ENCODE data around the gene ARMC9.

Gene ARMC9

GRCh38 chr2:231411831-231412617, 213.6 kb downstream of the ARMC9 start:
- no peaks in the 10 kb centered on the region for H3K36me3 ChIP-seq (ENCODE audit: control insufficient read depth in 2 of 2, insufficient read depth in 1 of 2, low read length in 2 of 2)
- ChIA-PET POLR2A (interaction anchor here (0.6 to 1.5 kb wide), 2 partner anchors 9 to 42 kb away, joined by 3 to 5 read pairs; no protein-coding TSS in a partner anchor), CTCF (interaction anchor here (0.6 to 5.2 kb wide), 56 partner anchors 9 to 1486 kb away, joined by 3 to 48 read pairs (median 4); partner anchors contain the start of gene SPATA3)
- peak overlapping the region; percentile 67 for H3K4me3 ChIP-seq (ENCODE audit: low read depth, low read length)
- H3K9me3 ChIP-seq (ENCODE audit: control insufficient read depth, insufficient read depth, low read depth, low read length), result no peaks in the 10 kb centered on the region
- H3K4me1 ChIP-seq (ENCODE audit: control insufficient read depth, insufficient read depth, low read length), result no peaks in the 10 kb centered on the region
- no peak overlapping the region; the same call in 1 of the 2 replicates for H3K27ac ChIP-seq (ENCODE audit: extremely low read depth, low read depth, low read length)
- no peak for TF ChIP-seq ZNF549 (tag by site-specific recombination; IDR thresholded peaks at IDR 0.05)
- no peak for TF ChIP-seq ZNF664 (tag by site-specific recombination; IDR thresholded peaks at IDR 0.05)
- peak; percentile 95 for TF ChIP-seq GLIS2 (tag by site-specific recombination; IDR thresholded peaks at IDR 0.05)
- 0 out of 2 replicates have a peak, but pooled peaks have one; percentile 25 for TF ChIP-seq BCL11B (tag by site-specific recombination; IDR thresholded peaks at IDR 0.05; ENCODE audit: low read depth)
- TF ChIP-seq ZBTB26 (tag by site-specific recombination; optimal IDR thresholded peaks at IDR 0.05), result peak; percentile 83
- TF ChIP-seq ZBTB21 (tag by site-specific recombination; IDR thresholded peaks at IDR 0.05), result no peak
- 0 out of 2 replicates have a peak, but pooled peaks have one; percentile 22 for TF ChIP-seq ZNF843 (tag by site-specific recombination; IDR thresholded peaks at IDR 0.05)
- TF ChIP-seq PRDM1 (tag by site-specific recombination; IDR thresholded peaks at IDR 0.05), result no peak
- TF ChIP-seq ZNF175 (tag by site-specific recombination; IDR thresholded peaks at IDR 0.05), result no peak
- 0 out of 2 replicates have a peak, but pooled peaks have one; percentile 35 for TF ChIP-seq KLF9 (tag by site-specific recombination; IDR thresholded peaks at IDR 0.05; ENCODE audit: low read depth)
- TF ChIP-seq ZNF624 (tag by site-specific recombination; IDR thresholded peaks at IDR 0.05), result no peak
- TF ChIP-seq ZNF785 (tag by site-specific recombination; IDR thresholded peaks at IDR 0.05), result no peak
- TF ChIP-seq GFI1B (tag by site-specific recombination; IDR thresholded peaks at IDR 0.05), result no peak
- TF ChIP-seq ZBTB1 (tag by site-specific recombination; IDR thresholded peaks at IDR 0.05), result no peak
- TF ChIP-seq SP7 (tag by site-specific recombination; IDR thresholded peaks at IDR 0.05), result 0 out of 2 replicates have a peak, but pooled peaks have one; percentile 19
- TF ChIP-seq ZNF600 (tag by site-specific recombination; IDR thresholded peaks at IDR 0.05), result no peak
- TF ChIP-seq ZNF140 (tag by site-specific recombination; IDR thresholded peaks at IDR 0.05), result no peak
- peak; percentile 56 for TF ChIP-seq PATZ1 (tag by site-specific recombination; IDR thresholded peaks at IDR 0.05)
- no peak for TF ChIP-seq ZNF571 (tag by site-specific recombination; IDR thresholded peaks at IDR 0.05)
- TF ChIP-seq ZNF311 (tag by site-specific recombination; IDR thresholded peaks at IDR 0.05; ENCODE audit: borderline replicate concordance), result no peak
- TF ChIP-seq MZF1 (tag by site-specific recombination; IDR thresholded peaks at IDR 0.05; ENCODE audit: borderline replicate concordance), result no peak
- TF ChIP-seq ZNF792 (tag by site-specific recombination; IDR thresholded peaks at IDR 0.05), result no peak
- TF ChIP-seq ZNF777 (tag by site-specific recombination; IDR thresholded peaks at IDR 0.05; ENCODE audit: borderline replicate concordance), result peak; percentile 77; the same call in 1 of the 2 replicates
- no peak for TF ChIP-seq WT1 (tag by site-specific recombination; IDR thresholded peaks at IDR 0.05)
- no peak for TF ChIP-seq ZNF223 (tag by site-specific recombination; IDR thresholded peaks at IDR 0.05)
- TF ChIP-seq HOXD13 (CRISPR knock-in tag; IDR thresholded peaks at IDR 0.05; ENCODE audit: borderline replicate concordance), result no peak
- TF ChIP-seq ZNF2 (tag by site-specific recombination; IDR thresholded peaks at IDR 0.05), result no peak
- TF ChIP-seq ZBTB20 (tag by site-specific recombination; IDR thresholded peaks at IDR 0.05), result peak; percentile 47; the same call in 1 of the 2 replicates
- TF ChIP-seq ZNF184 (tag by site-specific recombination; IDR thresholded peaks at IDR 0.05), result no peak
- no peak for TF ChIP-seq ZNF768 (tag by site-specific recombination; IDR thresholded peaks at IDR 0.05)
- no peak for TF ChIP-seq TCF7L2 (IDR thresholded peaks at IDR 0.05; ENCODE audit: borderline replicate concordance, low read depth, low read length)
- TF ChIP-seq ZNF266 (tag by site-specific recombination; IDR thresholded peaks at IDR 0.05; ENCODE audit: low read depth), result no peak
- TF ChIP-seq SP3 (tag by site-specific recombination; IDR thresholded peaks at IDR 0.05), result peak; percentile 35
- TF ChIP-seq ZNF398 (tag by site-specific recombination; IDR thresholded peaks at IDR 0.05), result peak; percentile 43; the same call in 1 of the 2 replicates
